Hepatocyte (in vitro differentiated cells): ENCODE measurements around the gene FBN3.

Experiments
- EZH2 ChIP-seq: fragments of 200-600 bp; sonication (generic); IDR thresholded peaks from 2 replicates; pipeline ENCODE4 v1.6.1; 2016; ENCODE audit warnings: antibody characterized with exemption, mild to moderate bottlenecking, borderline replicate concordance
- TF ChIP-seq, protein P1 (sequence below): fragments of 200-600 bp; sonication (generic); IDR thresholded peaks from 2 replicates; pipeline ENCODE4 v1.5.1; 2016; ENCODE audit warnings: antibody characterized with exemption, mild to moderate bottlenecking; ENCODE audit not compliant: poor library complexity

DNA sequence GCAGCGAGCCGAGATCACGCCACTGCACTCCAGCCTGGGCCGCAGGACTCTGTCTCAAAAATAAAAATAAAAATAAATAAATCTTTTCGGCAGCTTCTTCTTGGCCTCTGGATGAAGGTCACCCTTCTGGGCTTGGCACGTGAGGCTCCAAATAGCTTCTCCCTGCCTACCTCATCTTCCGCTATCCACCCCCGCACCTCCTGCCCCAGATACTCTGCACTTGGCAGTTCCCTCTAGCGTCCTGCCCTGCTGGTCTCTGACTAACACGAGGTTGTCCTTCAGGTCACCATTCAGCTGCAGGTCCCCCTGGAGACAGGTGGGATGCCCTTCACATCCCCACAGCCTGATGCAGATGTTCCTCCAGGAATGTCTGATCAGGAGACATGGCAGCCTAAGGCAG lies 105.4 kb downstream of the FBN3 start:
- TF ChIP-seq, protein P1, sequence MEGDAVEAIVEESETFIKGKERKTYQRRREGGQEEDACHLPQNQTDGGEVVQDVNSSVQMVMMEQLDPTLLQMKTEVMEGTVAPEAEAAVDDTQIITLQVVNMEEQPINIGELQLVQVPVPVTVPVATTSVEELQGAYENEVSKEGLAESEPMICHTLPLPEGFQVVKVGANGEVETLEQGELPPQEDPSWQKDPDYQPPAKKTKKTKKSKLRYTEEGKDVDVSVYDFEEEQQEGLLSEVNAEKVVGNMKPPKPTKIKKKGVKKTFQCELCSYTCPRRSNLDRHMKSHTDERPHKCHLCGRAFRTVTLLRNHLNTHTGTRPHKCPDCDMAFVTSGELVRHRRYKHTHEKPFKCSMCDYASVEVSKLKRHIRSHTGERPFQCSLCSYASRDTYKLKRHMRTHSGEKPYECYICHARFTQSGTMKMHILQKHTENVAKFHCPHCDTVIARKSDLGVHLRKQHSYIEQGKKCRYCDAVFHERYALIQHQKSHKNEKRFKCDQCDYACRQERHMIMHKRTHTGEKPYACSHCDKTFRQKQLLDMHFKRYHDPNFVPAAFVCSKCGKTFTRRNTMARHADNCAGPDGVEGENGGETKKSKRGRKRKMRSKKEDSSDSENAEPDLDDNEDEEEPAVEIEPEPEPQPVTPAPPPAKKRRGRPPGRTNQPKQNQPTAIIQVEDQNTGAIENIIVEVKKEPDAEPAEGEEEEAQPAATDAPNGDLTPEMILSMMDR, result no peak
- no peak for TF ChIP-seq EZH2
